Activated CD4-positive, alpha-beta memory T cell treated with anti-CD3 and anti-CD28 coated beads for 36 hours (primary cell): ENCODE data around the gene SDHB. TPM values are rescaled to one million over a fixed set of nuclear protein-coding genes. Genes with fewer than 3 reads are reported as not detected.

Experiments used
- CTCF ChIA-PET: fragments of 350-600 bp; sonication (Branson Sonifier 250); formaldehyde crosslinking; loops from one replicate; lab custom pipeline; 2021; ENCODE audit warnings: antibody characterized with exemption, inconsistent platforms; lab: Charles Lee
- POLR2A ChIA-PET: fragments of 350-600 bp; sonication (Branson Sonifier 250); formaldehyde crosslinking; loops from one replicate; lab custom pipeline; 2021; ENCODE audit warnings: antibody characterized with exemption; lab: Charles Lee
- DNase-seq: peaks from one replicate; pipeline ENCODE4 v3.0.0-alpha.2; 2020
- H3K27ac Mint-ChIP-seq: one replicate; pipeline ENCODE4 v1.8.0; 2021; ENCODE audit warnings: mixed read lengths
- H3K27me3 Mint-ChIP-seq: one replicate; pipeline ENCODE4 v1.8.0; 2021; ENCODE audit warnings: mixed read lengths
- H3K36me3 Mint-ChIP-seq: one replicate; pipeline ENCODE4 v1.8.0; 2021; ENCODE audit warnings: mixed read lengths
- H3K4me1 Mint-ChIP-seq: one replicate; pipeline ENCODE4 v1.8.0; 2021; ENCODE audit warnings: low read depth, mixed read lengths
- H3K4me3 Mint-ChIP-seq: one replicate; pipeline ENCODE4 v1.8.0; 2021; ENCODE audit warnings: mild to moderate bottlenecking, mixed read lengths
- H3K9me3 Mint-ChIP-seq: one replicate; pipeline ENCODE4 v1.8.0; 2021; ENCODE audit warnings: mixed read lengths
- intact Hi-C: fragments of 100-400 bp; cut with micrococcal nuclease; formaldehyde crosslinking; loops from one replicate; pipeline ENCODE4 v1.15.1; 2023
- total RNA-seq, 2 experiments: library from RNA; stranded (reverse); gene quantifications; one replicate each; pipeline ENCODE4 v1.2.3, GENCODE V29; 2021

The SDHB gene
- total RNA-seq, 2 experiments from 2014 or later: 154 to 163 TPM

DNA sequence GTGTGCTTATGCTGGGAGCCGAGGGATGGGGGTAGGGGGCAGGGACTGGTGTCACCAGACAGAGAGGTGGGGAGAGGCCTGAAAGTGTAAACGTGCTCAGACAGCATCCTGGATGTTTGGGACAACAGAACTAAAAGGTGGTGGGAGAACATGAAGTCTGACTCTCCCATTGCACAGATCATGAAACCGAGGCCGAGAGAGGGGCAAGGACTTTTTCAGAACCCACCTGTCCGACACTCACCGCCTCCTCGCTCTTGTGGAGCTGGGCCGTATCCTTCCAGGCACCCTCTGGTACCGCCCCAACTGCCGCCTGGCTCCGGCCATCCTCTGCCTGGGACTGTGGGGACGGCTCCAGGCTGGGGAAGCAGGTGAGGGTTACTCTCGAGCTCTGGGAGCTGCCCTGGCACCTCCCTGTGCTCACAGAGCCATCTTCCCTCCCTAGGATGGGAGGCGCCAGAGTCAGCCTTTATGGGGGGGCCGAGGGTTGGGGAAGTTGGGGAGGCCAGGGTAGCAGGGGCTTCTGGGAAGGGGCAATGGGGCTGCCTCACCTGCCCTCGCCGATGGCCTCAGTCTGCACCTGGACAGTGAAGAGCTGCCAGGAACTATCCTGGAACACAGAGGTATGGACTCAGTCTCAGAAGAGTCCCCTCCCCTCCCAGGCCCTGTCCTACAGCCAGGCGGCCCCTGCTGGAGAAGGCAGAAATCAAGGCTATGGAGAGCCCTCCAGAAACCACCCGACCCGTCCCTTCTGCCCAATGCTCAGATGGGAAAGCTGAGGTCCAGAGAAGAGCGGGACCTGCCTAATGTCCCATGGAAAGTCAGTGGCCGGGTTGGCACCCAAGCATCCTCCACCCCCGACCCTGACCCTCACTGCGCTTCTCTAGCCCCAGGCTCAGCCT, 49.1 kb downstream of the SDHB start:
- no peaks in the 10 kb centered on the region for H3K27me3 Mint-ChIP-seq
- H3K9me3 Mint-ChIP-seq: no peaks in the 10 kb centered on the region
- H3K36me3 Mint-ChIP-seq: peaks cover 9% of the 10 kb centered on the region
- H3K27ac Mint-ChIP-seq: no peak overlapping the region
- POLR2A ChIA-PET: no interaction called here
- H3K4me3 Mint-ChIP-seq: no peak overlapping the region
- no peak for DNase-seq
- CTCF ChIA-PET: interaction anchor here (1.9 kb wide), 1 partner anchor 44 kb away, joined by 6 read pairs; no protein-coding TSS in a partner anchor
- intact Hi-C loops: no loop called here
- peaks cover 2% of the 10 kb centered on the region for H3K4me1 Mint-ChIP-seq

GRCh38 chr1:17002524-17002902, 51.3 kb downstream of the SDHB start:
- H3K9me3 Mint-ChIP-seq: no peaks in the 10 kb centered on the region
- H3K36me3 Mint-ChIP-seq: peaks cover 14% of the 10 kb centered on the region
- CTCF ChIA-PET: no interaction called here
- no peak overlapping the region for H3K4me3 Mint-ChIP-seq
- intact Hi-C loops: no loop called here
- no peaks in the 10 kb centered on the region for H3K27me3 Mint-ChIP-seq
- no peak for DNase-seq
- no peaks in the 10 kb centered on the region for H3K4me1 Mint-ChIP-seq
- H3K27ac Mint-ChIP-seq: no peak overlapping the region
- POLR2A ChIA-PET: no interaction called here

GRCh38 chr1:17001760-17002523, 51.9 kb downstream of the SDHB start:
- DNase-seq: no peak
- intact Hi-C loops: no loop called here
- Mint-ChIP-seq H3K27ac (no peak overlapping the region), H3K4me3 (no peak overlapping the region), H3K27me3 (no peaks in the 10 kb centered on the region), H3K36me3 (peaks cover 14% of the 10 kb centered on the region), H3K4me1 (no peaks in the 10 kb centered on the region), H3K9me3 (no peaks in the 10 kb centered on the region)
- POLR2A ChIA-PET: interaction anchor here (0.6 kb wide), 1 partner anchor 61 kb away, joined by 3 read pairs; no protein-coding TSS in a partner anchor
- CTCF ChIA-PET: no interaction called here

GRCh38 chr1:16999863-17000262, 54.0 kb downstream of the SDHB start:
- ChIA-PET CTCF (interaction anchor here (1.2 to 2.3 kb wide), 2 partner anchors 10 to 39 kb away, joined by 3 to 10 read pairs; no protein-coding TSS in a partner anchor), POLR2A (no interaction called here)
- intact Hi-C loops: no loop called here
- Mint-ChIP-seq H3K27ac (no peak overlapping the region), H3K27me3 (no peaks in the 10 kb centered on the region), H3K4me3 (no peak overlapping the region), H3K9me3 (no peaks in the 10 kb centered on the region), H3K36me3 (peaks cover 23% of the 10 kb centered on the region), H3K4me1 (no peaks in the 10 kb centered on the region)
- no peak for DNase-seq

GRCh38 chr1:16998589-16998988, 55.2 kb downstream of the SDHB start:
- no peak overlapping the region for H3K27ac Mint-ChIP-seq
- no peak for DNase-seq
- peaks cover 19% of the 10 kb centered on the region for H3K36me3 Mint-ChIP-seq
- no peak overlapping the region for H3K4me3 Mint-ChIP-seq
- intact Hi-C loops: no loop called here
- H3K27me3 Mint-ChIP-seq: no peaks in the 10 kb centered on the region
- no peaks in the 10 kb centered on the region for H3K9me3 Mint-ChIP-seq
- ChIA-PET POLR2A (no interaction called here), CTCF (no interaction called here)
- no peaks in the 10 kb centered on the region for H3K4me1 Mint-ChIP-seq

DNA sequence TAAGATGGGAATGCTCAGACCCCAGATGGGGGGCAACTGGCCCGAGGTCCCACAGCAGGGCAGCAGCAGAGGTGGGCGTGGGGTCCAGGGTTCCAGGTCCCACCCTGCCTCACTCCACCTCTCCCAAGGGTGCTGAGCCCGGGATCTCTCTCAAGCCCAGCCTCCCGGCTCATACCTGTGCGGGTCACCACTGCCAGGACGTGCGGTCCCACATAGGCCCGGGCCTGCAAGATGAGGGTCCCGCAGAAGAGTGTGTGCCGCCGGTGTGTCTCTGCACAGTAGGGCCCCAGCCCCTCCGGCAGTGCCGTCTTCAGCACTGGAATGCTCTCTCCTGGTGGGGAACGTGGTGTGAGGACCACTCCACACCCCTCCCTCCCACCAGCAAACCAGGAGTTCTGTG, 57.0 kb downstream of the SDHB start:
- peaks cover 18% of the 10 kb centered on the region for H3K36me3 Mint-ChIP-seq
- ChIA-PET CTCF (no interaction called here), POLR2A (no interaction called here)
- H3K27ac Mint-ChIP-seq: no peak overlapping the region
- no peaks in the 10 kb centered on the region for H3K4me1 Mint-ChIP-seq
- no peak for DNase-seq
- intact Hi-C loops: no loop called here
- no peak overlapping the region for H3K4me3 Mint-ChIP-seq
- no peaks in the 10 kb centered on the region for H3K27me3 Mint-ChIP-seq
- H3K9me3 Mint-ChIP-seq: no peaks in the 10 kb centered on the region

GRCh38 chr1:16993521-16994038, 60.3 kb downstream of the SDHB start:
- peaks cover 15% of the 10 kb centered on the region for H3K36me3 Mint-ChIP-seq
- ChIA-PET POLR2A (no interaction called here), CTCF (no interaction called here)
- no peak overlapping the region for H3K27ac Mint-ChIP-seq
- no peak overlapping the region for H3K4me3 Mint-ChIP-seq
- no peaks in the 10 kb centered on the region for H3K4me1 Mint-ChIP-seq
- H3K27me3 Mint-ChIP-seq: no peaks in the 10 kb centered on the region
- no peak for DNase-seq
- no peaks in the 10 kb centered on the region for H3K9me3 Mint-ChIP-seq
- intact Hi-C loops: no loop called here

- Mint-ChIP-seq H3K4me1 (no peaks in the 10 kb centered on the region), H3K36me3 (peaks cover 12% of the 10 kb centered on the region), H3K4me3 (no peak overlapping the region), H3K27me3 (no peaks in the 10 kb centered on the region), H3K27ac (no peak overlapping the region), H3K9me3 (no peaks in the 10 kb centered on the region)
- ChIA-PET POLR2A (no interaction called here), CTCF (no interaction called here)
- intact Hi-C loops: no loop called here
- no peak for DNase-seq
Measured at GRCh38 chr1:16992675-16993074, 61.2 kb downstream of the SDHB start.

DNA sequence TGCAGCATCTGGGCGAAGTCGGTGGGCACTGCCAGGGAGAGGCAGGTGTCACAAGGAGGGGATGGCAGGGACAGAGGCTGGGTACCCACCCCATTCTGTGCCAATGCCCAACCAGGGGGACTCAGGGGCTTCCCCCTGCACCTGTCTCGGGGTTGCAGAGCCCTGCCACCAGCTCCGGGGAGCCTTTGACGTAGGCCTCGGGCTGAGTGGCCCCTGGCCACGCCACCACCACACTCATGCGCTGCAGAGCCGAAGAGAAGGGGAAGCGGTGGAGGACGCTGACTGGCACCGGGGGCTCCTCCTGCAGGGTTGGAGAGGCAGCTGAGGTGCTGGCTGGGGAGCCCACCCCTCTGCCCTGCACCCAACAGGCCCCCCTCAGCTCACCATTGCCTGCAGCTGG, 61.7 kb downstream of the SDHB start:
- Mint-ChIP-seq H3K4me3 (no peak overlapping the region), H3K27me3 (no peaks in the 10 kb centered on the region), H3K4me1 (no peaks in the 10 kb centered on the region), H3K27ac (no peak overlapping the region), H3K36me3 (peaks cover 15% of the 10 kb centered on the region), H3K9me3 (no peaks in the 10 kb centered on the region)
- ChIA-PET CTCF (no interaction called here), POLR2A (no interaction called here)
- intact Hi-C loops: no loop called here
- no peak for DNase-seq

DNA sequence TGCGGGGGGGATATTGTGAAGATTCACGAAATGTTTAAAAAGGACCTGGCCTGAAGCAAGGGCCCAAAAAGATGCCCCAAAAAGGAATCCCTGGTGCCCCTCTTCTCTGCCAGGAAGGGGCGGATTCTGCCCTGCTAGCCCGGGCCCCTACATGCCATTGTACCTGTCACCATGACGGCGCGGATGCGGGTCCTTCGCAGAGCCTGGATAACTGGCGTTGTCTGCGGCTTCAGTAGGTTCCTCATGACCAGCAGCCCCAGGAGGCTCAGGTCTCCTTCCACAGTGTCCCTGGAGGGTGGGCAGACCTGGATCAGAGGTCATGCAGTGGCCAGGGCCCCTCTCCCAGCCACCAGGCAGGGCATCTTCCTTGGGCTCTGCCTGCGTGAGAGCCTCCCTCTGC, 62.3 kb downstream of the SDHB start:
- peaks cover 16% of the 10 kb centered on the region for H3K36me3 Mint-ChIP-seq
- no peaks in the 10 kb centered on the region for H3K9me3 Mint-ChIP-seq
- CTCF ChIA-PET: no interaction called here
- intact Hi-C loops: no loop called here
- H3K4me3 Mint-ChIP-seq: no peak overlapping the region
- no peak for DNase-seq
- no peaks in the 10 kb centered on the region for H3K27me3 Mint-ChIP-seq
- POLR2A ChIA-PET: no interaction called here
- H3K27ac Mint-ChIP-seq: no peak overlapping the region
- no peaks in the 10 kb centered on the region for H3K4me1 Mint-ChIP-seq

DNA sequence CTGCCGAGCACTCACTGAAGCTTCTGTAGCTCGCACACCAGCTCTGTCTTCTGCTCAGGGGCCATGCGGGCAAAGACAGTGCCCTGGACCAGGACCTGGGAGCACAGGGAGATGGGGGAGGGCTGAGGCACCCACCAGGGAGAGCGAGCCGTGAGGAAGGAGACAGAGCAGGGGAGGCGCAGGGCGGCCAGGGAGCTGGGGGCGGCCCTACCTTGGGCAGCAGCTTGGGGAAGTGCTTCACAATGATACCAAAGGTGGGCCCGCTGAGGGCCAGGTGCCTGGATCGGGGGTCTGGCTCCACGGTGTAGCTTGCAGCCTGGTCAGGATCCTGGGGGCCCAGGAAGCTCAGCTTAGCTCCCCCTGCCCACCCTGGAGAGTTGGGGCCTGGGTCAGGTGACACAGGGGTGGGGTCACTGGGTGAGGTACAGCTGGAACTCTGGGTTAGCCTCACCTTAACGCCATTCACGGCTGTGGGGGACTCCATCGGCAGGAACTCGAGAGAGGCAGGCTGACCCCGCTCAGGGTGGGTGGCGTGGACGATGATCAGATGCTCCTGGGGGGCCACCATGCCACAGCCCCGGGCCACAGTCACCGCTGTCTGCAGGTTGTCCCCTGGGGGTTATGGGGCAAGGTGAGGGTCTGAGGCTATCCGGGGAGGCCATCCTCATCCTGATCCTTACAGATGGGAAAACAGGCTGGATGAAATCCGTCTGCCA, 64.0 kb downstream of the SDHB start:
- Mint-ChIP-seq H3K36me3 (peaks cover 13% of the 10 kb centered on the region), H3K4me1 (no peaks in the 10 kb centered on the region), H3K9me3 (no peaks in the 10 kb centered on the region), H3K27me3 (no peaks in the 10 kb centered on the region), H3K27ac (no peak overlapping the region), H3K4me3 (no peak overlapping the region)
- CTCF ChIA-PET: interaction anchor here (1.1 kb wide), 1 partner anchor 38 kb away, joined by 3 read pairs; no protein-coding TSS in a partner anchor
- intact Hi-C loops: no loop called here
- POLR2A ChIA-PET: no interaction called here
- DNase-seq: no peak

- Mint-ChIP-seq H3K27me3 (peaks cover 3% of the 10 kb centered on the region), H3K4me1 (no peaks in the 10 kb centered on the region), H3K9me3 (no peaks in the 10 kb centered on the region), H3K36me3 (peaks cover 13% of the 10 kb centered on the region), H3K4me3 (no peak overlapping the region), H3K27ac (no peak overlapping the region)
- intact Hi-C loops: no loop called here
- DNase-seq: no peak
- CTCF ChIA-PET: interaction anchor here (1.1 kb wide), 1 partner anchor 22 kb away, joined by 3 read pairs; no protein-coding TSS in a partner anchor
- POLR2A ChIA-PET: no interaction called here
Measured at GRCh38 chr1:16988210-16988609, 65.6 kb downstream of the SDHB start.
